A673 (cell line): ENCODE measurements around the gene RNF151. TPM values are rescaled to one million over a fixed set of nuclear protein-coding genes. Genes with fewer than 3 reads are reported as not detected.

Experiments
- BruUV-seq: library from RNA; stranded (reverse); fragments of 400-500 nt; replicated peaks from 2 replicates; lab custom pipeline; 2021; lab: Mats Ljungman, UMichigan
- CTCF ChIA-PET: fragments of 300-600 bp; sonication (Branson Sonifier 250); formaldehyde crosslinking; loops from one replicate; lab custom pipeline; 2022; ENCODE audit warnings: antibody characterized with exemption; lab: Charles Lee
- POLR2A ChIA-PET: fragments of 300-600 bp; sonication (Branson Sonifier 250); formaldehyde crosslinking; loops from one replicate; lab custom pipeline; 2022; ENCODE audit warnings: antibody characterized with exemption; ENCODE audit not compliant: low non-redundant PET; lab: Charles Lee
- DNase-seq: peaks from one replicate; pipeline ENCODE4 v3.0.0-alpha.2; 2015; ENCODE audit warnings: low spot score
- H3K27ac ChIP-seq: fragments of 200-600 bp; sonication (generic); 2 replicates; pipeline ENCODE4 v1.5.1; 2016; ENCODE audit warnings: mixed run types, low read depth, mild to moderate bottlenecking, mixed read lengths, antibody characterized with exemption, low read length; ENCODE audit not compliant: poor library complexity, severe bottlenecking
- H3K27me3 ChIP-seq: fragments of 200-600 bp; sonication (generic); replicated peaks from 2 replicates; pipeline ENCODE4 v1.6.1; 2017; ENCODE audit warnings: mixed run types, low read depth, mild to moderate bottlenecking, mixed read lengths, antibody characterized with exemption, low read length; ENCODE audit not compliant: insufficient read depth, poor library complexity
- H3K36me3 ChIP-seq: fragments of 200-600 bp; sonication (generic); 2 replicates; pipeline ENCODE4 v1.6.1; 2016; ENCODE audit warnings: mixed run types, mild to moderate bottlenecking, mixed read lengths, antibody characterized with exemption, low read length; ENCODE audit not compliant: insufficient read depth, poor library complexity, severe bottlenecking
- H3K4me1 ChIP-seq: fragments of 200-600 bp; sonication (generic); 2 replicates; pipeline ENCODE4 v1.6.1; 2017; ENCODE audit warnings: mixed run types, mild to moderate bottlenecking, mixed read lengths, antibody characterized with exemption, low read length; ENCODE audit not compliant: insufficient read depth, poor library complexity, severe bottlenecking
- H3K4me3 ChIP-seq: fragments of 200-600 bp; sonication (generic); 2 replicates; pipeline ENCODE4 v1.5.1; 2016; ENCODE audit warnings: low read depth, mixed run types, mild to moderate bottlenecking, mixed read lengths, low read length; ENCODE audit not compliant: poor library complexity, severe bottlenecking
- H3K9me3 ChIP-seq: fragments of 200-600 bp; sonication (generic); 2 replicates; pipeline ENCODE4 v1.6.1; 2016; ENCODE audit warnings: mixed run types, low read depth, mild to moderate bottlenecking, mixed read lengths, antibody characterized with exemption, low read length; ENCODE audit not compliant: poor library complexity, severe bottlenecking
- CTCF ChIP-seq: fragments of 300-800, 200-600 bp; sonication (generic); conservative IDR thresholded peaks from 2 replicates; pipeline ENCODE4 v1.5.1; 2017; ENCODE audit warnings: low read depth, mild to moderate bottlenecking, antibody characterized with exemption, low read length, moderate library complexity, mixed read lengths
- EZH2 ChIP-seq: fragments of 200-600 bp; sonication (generic); IDR thresholded peaks from 2 replicates; pipeline ENCODE4 v1.6.1; 2017; ENCODE audit warnings: borderline replicate concordance, low read depth, mild to moderate bottlenecking, mixed read lengths, antibody characterized with exemption, low read length; ENCODE audit not compliant: poor library complexity, severe bottlenecking
- intact Hi-C: fragments of 100-400 bp; cut with micrococcal nuclease; formaldehyde crosslinking; loops from one replicate; pipeline ENCODE4 v1.10.0; 2022; ENCODE audit not compliant: unreplicated experiment
- total RNA-seq: library from RNA; stranded (reverse); gene quantifications from 2 replicates; pipeline ENCODE4 v1.2.3, GENCODE V29; 2021

RNF151 gene
- total RNA-seq, 1 experiment from 2014 or later: not detected

- CTCF ChIA-PET: interaction anchor here (0.6 kb wide), 1 partner anchor 14 kb away, joined by 3 read pairs; no protein-coding TSS in a partner anchor
- no peak for DNase-seq
- Histone ChIP-seq H3K4me1 (peaks cover 18% of the 10 kb centered on the region), H3K9me3 (no peaks in the 10 kb centered on the region), H3K27me3 (no peaks in the 10 kb centered on the region), H3K27ac (peak overlapping the region; percentile 33), H3K36me3 (no peaks in the 10 kb centered on the region), H3K4me3 (no peak overlapping the region)
- POLR2A ChIA-PET: no interaction called here
- intact Hi-C loops: no loop called here
- TF ChIP-seq EZH2: no peak
- TF ChIP-seq CTCF: no peak
- no TSS peak for BruUV-seq
Measured at GRCh38 chr16:1941162-1942046, 25.3 kb upstream of the RNF151 start.

GRCh38 chr16:1942047-1942809 lies 24.4 kb upstream of the RNF151 start:
- no peak for DNase-seq
- intact Hi-C loops: no loop called here
- Histone ChIP-seq H3K27me3 (no peaks in the 10 kb centered on the region), H3K27ac (peak overlapping the region; percentile 73), H3K9me3 (no peaks in the 10 kb centered on the region), H3K36me3 (no peaks in the 10 kb centered on the region), H3K4me1 (peaks cover 18% of the 10 kb centered on the region), H3K4me3 (peak overlapping the region; percentile 73)
- CTCF ChIA-PET: no interaction called here
- TF ChIP-seq EZH2 (no peak), CTCF (no peak)
- POLR2A ChIA-PET: no interaction called here
- BruUV-seq: TSS peak; percentile 50

GRCh38 chr16:1942810-1943726 lies 23.6 kb upstream of the RNF151 start, which contains the start of gene MSRB1:
Gene MSRB1 (minus strand): TSS chr16:1943199. CDS start chr16:1943156, 43 bp downstream.
- peak; percentile 100 for DNase-seq
- ChIA-PET POLR2A (no interaction called here), CTCF (no interaction called here)
- H3K27me3 ChIP-seq: no peaks in the 10 kb centered on the region
- peaks cover 18% of the 10 kb centered on the region for H3K4me1 ChIP-seq
- peak within 1 kb of the TSS; percentile 73 for H3K4me3 ChIP-seq
- intact Hi-C loops: no loop called here
- no peaks in the 10 kb centered on the region for H3K9me3 ChIP-seq
- TF ChIP-seq EZH2: no peak
- 0 out of 2 replicates have a peak, but pooled peaks have one; percentile 13 for TF ChIP-seq CTCF
- no TSS peak for BruUV-seq
- no peaks in the 10 kb centered on the region for H3K36me3 ChIP-seq
- peak within 1 kb of the TSS; percentile 73 for H3K27ac ChIP-seq
